ENCODE results near the gene HCN1.

The HCN1 gene

GRCh38 chr5:45696206-45696836 lies at the start of gene HCN1:
Gene HCN1 (minus strand): TSS chr5:45696380.
- peak; percentile 91 for DNase-seq

GRCh38 chr5:45741110-45741509 lies 44.9 kb upstream of the HCN1 start:
- no peak for DNase-seq

GRCh38 chr5:45737153-45737552 lies 41.0 kb upstream of the HCN1 start:
- no peak for DNase-seq

GRCh38 chr5:45725537-45725936 lies 29.4 kb upstream of the HCN1 start:
- DNase-seq, result no peak

- no peak for DNase-seq
These were observed 1.0 kb upstream of the HCN1 start for GRCh38 chr5:45697201-45697600.

- peak; percentile 49 for DNase-seq
These were observed 400 bp downstream of the HCN1 start for GRCh38 chr5:45695804-45696156.

GRCh38 chr5:45694971-45695803 lies 993 bp downstream of the HCN1 start:
- DNase-seq, result peak; percentile 82

GRCh38 chr5:45694255-45694814 lies 1.8 kb downstream of the HCN1 start:
- peak; percentile 25 for DNase-seq

GRCh38 chr5:45692481-45692880 lies 3.7 kb downstream of the HCN1 start:
- no peak for DNase-seq

GRCh38 chr5:45691656-45692055 lies 4.5 kb downstream of the HCN1 start:
- DNase-seq, result no peak

GRCh38 chr5:45687701-45688100 lies 8.5 kb downstream of the HCN1 start:
- no peak for DNase-seq

- DNase-seq, result no peak
These were observed 9.6 kb downstream of the HCN1 start for GRCh38 chr5:45686620-45687019.

GRCh38 chr5:45684118-45684517 lies 12.1 kb downstream of the HCN1 start:
- no peak for DNase-seq

GRCh38 chr5:45680950-45681349 lies 15.2 kb downstream of the HCN1 start:
- no peak for DNase-seq

GRCh38 chr5:45677524-45677923 lies 18.7 kb downstream of the HCN1 start:
- no peak for DNase-seq

- no peak for DNase-seq
These were observed 23.9 kb downstream of the HCN1 start for GRCh38 chr5:45672271-45672670.

GRCh38 chr5:45648744-45649143 lies 47.4 kb downstream of the HCN1 start:
- DNase-seq, result no peak

GRCh38 chr5:45643056-45643455 lies 53.1 kb downstream of the HCN1 start:
- no peak for DNase-seq

GRCh38 chr5:45642370-45642769 lies 53.8 kb downstream of the HCN1 start:
- DNase-seq, result no peak

GRCh38 chr5:45639040-45639439 lies 57.1 kb downstream of the HCN1 start:
- no peak for DNase-seq

- DNase-seq, result no peak
These were observed 69.0 kb downstream of the HCN1 start for GRCh38 chr5:45627076-45627656.

- DNase-seq, result no peak
These were observed 72.3 kb downstream of the HCN1 start for GRCh38 chr5:45623832-45624231.

- no peak for DNase-seq
These were observed 73.8 kb downstream of the HCN1 start for GRCh38 chr5:45622365-45622764.

- no peak for DNase-seq
These were observed 78.2 kb downstream of the HCN1 start for GRCh38 chr5:45617859-45618416.
